GM12891 (cell line): ENCODE data around the gene ROBO1.

Experiments used
- POLR2A ChIP-seq: IDR thresholded peaks from 2 replicates; pipeline ENCODE4 v1.6.1; 2011; ENCODE audit warnings: low read depth, low read length, control low read depth
- POLR2AphosphoS5 ChIP-seq: IDR thresholded peaks from 2 replicates; pipeline ENCODE4 v1.6.1; 2011; ENCODE audit warnings: low read depth, low read length, control low read depth
- SPI1 ChIP-seq: IDR thresholded peaks from 2 replicates; pipeline ENCODE4 v1.6.1; 2011; ENCODE audit warnings: low read depth, low read length, control low read depth
- TAF1 ChIP-seq: IDR thresholded peaks from 2 replicates; pipeline ENCODE4 v1.6.1; 2011; ENCODE audit warnings: low read depth, low read length, control low read depth

DNA sequence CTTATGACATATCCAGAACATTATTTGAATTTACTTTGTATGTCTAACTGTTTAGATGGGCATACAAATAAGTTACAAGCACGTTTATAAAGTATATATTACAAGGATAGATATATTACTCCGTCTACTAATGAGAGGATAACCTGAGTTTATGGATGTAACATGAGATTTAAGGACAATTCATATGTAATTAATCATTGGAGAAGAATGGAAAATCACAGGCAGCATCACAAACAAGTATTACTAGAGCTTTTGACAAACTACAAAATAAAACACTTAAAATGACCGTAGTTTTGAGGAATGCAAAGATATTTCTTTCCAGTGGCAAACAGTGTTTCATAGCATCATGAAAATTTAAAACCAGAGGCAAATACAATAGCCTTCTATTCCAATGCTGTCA, 113.8 kb downstream of the ROBO1 start:
- TF ChIP-seq POLR2AphosphoS5, result no peak
- TF ChIP-seq TAF1, result no peak
- TF ChIP-seq SPI1, result no peak
- no peak for TF ChIP-seq POLR2A
